ENCODE measurements around the gene GALNS. TPM values are rescaled to one million over a fixed set of nuclear protein-coding genes. Genes with fewer than 3 reads are reported as not detected.

The GALNS gene
- total RNA-seq, 1 experiment from 2014 or later = 62.3 TPM

GRCh38 chr16:88764080-88764479 lies 92.7 kb downstream of the GALNS start:
- H3K27me3 ChIP-seq (ENCODE audit: insufficient read depth, low read depth) = no peaks in the 10 kb centered on the region
- peaks cover 35% of the 10 kb centered on the region for H4K20me1 ChIP-seq (ENCODE audit: insufficient read depth)
- H3K27ac ChIP-seq = peak overlapping the region; percentile 63
- H3K4me3 ChIP-seq = peak overlapping the region; percentile 49; the same call in 1 of the 2 replicates
- peaks cover 87% of the 10 kb centered on the region for H3K79me2 ChIP-seq (ENCODE audit: low read depth)
- no peaks in the 10 kb centered on the region for H3K9me3 ChIP-seq (ENCODE audit: insufficient read depth, low read depth)
- H3K36me3 ChIP-seq (ENCODE audit: low read depth) = no peaks in the 10 kb centered on the region
- H3K9me2 ChIP-seq (ENCODE audit: insufficient read depth) = no peaks in the 10 kb centered on the region
- no peak overlapping the region for H2AFZ ChIP-seq
- ChIA-PET CTCF (interaction anchor here (1.4 to 2.2 kb wide), 2 partner anchors 19 to 27 kb away, joined by 8 to 16 read pairs; no protein-coding TSS in a partner anchor), POLR2A (ENCODE audit: unreplicated experiment) (no interaction called here)
- peak overlapping the region; percentile 83 for H3K4me2 ChIP-seq
- H3K4me1 ChIP-seq (replicated peaks; ENCODE audit: insufficient read depth) = peaks cover 98% of the 10 kb centered on the region
- TF ChIP-seq EZH2 (IDR thresholded peaks at IDR 0.05; ENCODE audit: low read depth) (no peak), CTCF (conservative IDR thresholded peaks at IDR 0.05) (no peak)
- peaks cover 76% of the 10 kb centered on the region for H3F3A ChIP-seq (ENCODE audit: insufficient read depth, low read depth)
- BruUV-seq (replicated peaks) = TSS peak; percentile 19
- intact Hi-C loops (cut with micrococcal nuclease; ENCODE audit: unreplicated experiment) = loop anchor here (2.0 to 5.0 kb wide), 2 partner anchors 39 to 897 kb away; partner anchors contain the start of genes CDT1 and SLC7A5
- DNase-seq = no peak

Other genes starting within 250 kb of the GALNS start
- not detected in 2 replicates for gene IL17C, start 218.4 kb downstream of the GALNS start, total RNA-seq (2021)
- gene CYBA, start 205.9 kb downstream of the GALNS start, total RNA-seq (2021) = 6.3 and 8.0 TPM in 2 replicates
- 146 and 168 TPM in 2 replicates for gene MVD, start 193.9 kb downstream of the GALNS start, total RNA-seq (2021)
- gene SNAI3, start 170.4 kb downstream of the GALNS start, total RNA-seq (2021) = 1.3 and 2.0 TPM in 2 replicates
- 25.6 and 29.4 TPM in 2 replicates for gene RNF166, start 150.5 kb downstream of the GALNS start, total RNA-seq (2021)
- 20.0 and 38.0 TPM in 2 replicates for gene CTU2, start 150.4 kb downstream of the GALNS start, total RNA-seq (2021)
- 391 and 426 TPM in 2 replicates for gene PIEZO1, start 71.7 kb downstream of the GALNS start, total RNA-seq (2021)
- 73.2 and 95.4 TPM in 2 replicates for gene CDT1, start 53.2 kb downstream of the GALNS start, total RNA-seq (2021)
- gene APRT, start 45.0 kb downstream of the GALNS start, total RNA-seq (2021) = 213 and 226 TPM in 2 replicates
- 82.6 and 101 TPM in 2 replicates for gene TRAPPC2L, start 180 bp upstream of the GALNS start, total RNA-seq (2021)
- gene PABPN1L, start 9.7 kb upstream of the GALNS start, total RNA-seq (2021) = not detected in 2 replicates
- gene CBFA2T3, start 120.3 kb upstream of the GALNS start, total RNA-seq (2021) = 0.88 and 1.0 TPM in 2 replicates
- gene ACSF3, start 236.9 kb upstream of the GALNS start, total RNA-seq (2021) = 34.0 and 42.3 TPM in 2 replicates